KOPT-K1 (cell line): ENCODE results near the gene NR2F2.
"Not testable (repeated sequence)": the region's sequence is repeated elsewhere in the genome, so short reads cannot be mapped to it uniquely, and the experiment has no call there.

Experiments
- H3K27ac ChIP-seq: fragments of 200-600 bp; sonication (generic); 2 replicates; pipeline ENCODE4 v1.5.1; 2016; ENCODE audit warnings: antibody characterized with exemption, mild to moderate bottlenecking, low read depth, low read length; ENCODE audit not compliant: poor library complexity, severe bottlenecking
- H3K36me3 ChIP-seq: fragments of 200-600 bp; sonication (generic); 2 replicates; pipeline ENCODE4 v1.5.1; 2017; ENCODE audit warnings: antibody characterized with exemption, mild to moderate bottlenecking, low read length, moderate library complexity; ENCODE audit not compliant: insufficient read depth
- H3K9me3 ChIP-seq: fragments of 200-600 bp; sonication (generic); 2 replicates; pipeline ENCODE4 v1.5.1; 2017; ENCODE audit warnings: antibody characterized with exemption, low read length, mild to moderate bottlenecking; ENCODE audit not compliant: insufficient read depth, poor library complexity, severe bottlenecking

The NR2F2 gene

DNA sequence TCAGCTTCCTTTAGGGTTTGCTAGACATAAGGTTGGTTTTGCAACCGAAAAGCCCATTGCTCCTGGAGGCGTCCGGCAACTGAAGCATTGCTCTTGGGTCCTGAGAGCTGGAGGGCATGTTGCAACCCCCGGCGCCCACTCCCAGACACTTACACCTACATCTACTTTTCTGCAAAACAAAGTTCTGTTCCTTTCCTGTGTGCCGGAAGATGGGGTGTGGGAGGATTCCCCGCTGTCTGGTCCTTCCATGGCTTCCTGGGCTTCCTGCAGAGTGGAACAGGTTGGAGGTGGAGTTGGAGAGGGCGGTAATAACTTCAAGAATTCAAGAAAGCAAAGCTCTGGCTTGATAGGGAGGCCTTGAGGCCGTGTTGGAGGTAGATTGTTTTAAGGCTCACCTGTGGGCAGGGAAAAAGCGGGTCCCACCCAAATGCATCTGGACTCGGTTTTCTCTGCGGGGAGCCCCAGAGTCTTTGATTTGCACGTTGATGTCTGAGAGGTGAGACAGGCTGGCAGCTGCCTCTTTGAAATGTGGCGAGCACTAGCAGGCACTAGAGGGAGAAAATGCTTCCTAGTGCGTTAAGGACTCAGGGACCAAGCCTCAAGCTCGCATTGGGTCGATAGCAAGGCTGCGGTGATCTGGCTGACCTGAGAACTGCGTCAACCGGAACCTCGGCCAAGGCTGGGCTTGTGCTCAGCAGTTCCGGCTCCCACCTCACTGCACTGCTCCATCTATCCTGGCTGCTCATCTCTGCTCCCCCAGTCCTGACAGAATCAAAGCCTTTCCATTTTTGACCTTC lies 39.5 kb downstream of the NR2F2 start:
- no peak overlapping the region for H3K27ac ChIP-seq
- H3K36me3 ChIP-seq, result no peaks in the 10 kb centered on the region

DNA sequence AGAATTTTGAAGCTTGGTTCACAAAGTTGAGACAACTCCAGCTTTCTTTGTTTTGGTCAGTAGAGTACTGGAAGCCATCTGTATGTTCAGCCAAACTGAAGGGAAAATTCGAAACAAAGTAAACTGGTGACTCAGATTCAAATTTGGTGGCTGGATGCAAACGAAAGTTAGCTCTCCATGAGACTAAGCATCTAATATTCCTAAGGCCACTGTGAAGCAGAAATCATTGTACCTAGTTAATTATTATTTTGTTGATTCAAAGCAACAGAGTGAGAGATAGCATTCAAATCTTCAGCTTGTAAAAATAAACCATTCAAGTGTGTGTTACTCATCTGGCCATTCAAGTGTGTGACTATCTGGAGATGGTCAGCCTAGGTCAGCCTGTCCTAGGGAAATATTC lies 42.1 kb downstream of the NR2F2 start:
- Histone ChIP-seq H3K36me3 (no peaks in the 10 kb centered on the region), H3K27ac (no peak overlapping the region)

More for the DNA sequence above, 39.5 kb downstream of the NR2F2 start:
- H3K9me3 ChIP-seq, result no peaks in the 10 kb centered on the region

DNA sequence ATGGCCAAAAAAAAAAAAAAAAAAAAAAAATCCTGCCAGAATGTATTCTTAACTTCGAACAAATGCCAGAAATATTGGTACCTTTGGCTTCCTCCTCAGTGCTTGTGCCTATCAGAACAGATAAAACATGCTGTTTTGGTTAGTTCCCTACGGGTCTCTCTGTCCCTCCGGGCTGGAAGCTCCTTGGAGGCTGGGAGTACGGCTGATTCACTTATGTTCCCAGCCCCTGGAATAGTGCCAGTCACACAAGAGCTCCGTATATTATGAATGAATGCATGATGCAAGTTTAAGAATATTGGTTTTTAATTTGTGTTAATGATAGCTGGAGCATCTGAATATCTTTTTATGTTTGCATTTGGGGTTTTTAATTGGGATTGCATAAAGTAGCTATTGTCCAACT lies 44.0 kb downstream of the NR2F2 start:
- Histone ChIP-seq H3K36me3 (no peaks in the 10 kb centered on the region), H3K27ac (no peak overlapping the region), H3K9me3 (no peaks in the 10 kb centered on the region)

More for the DNA sequence above, 42.1 kb downstream of the NR2F2 start:
- H3K9me3 ChIP-seq, result no peaks in the 10 kb centered on the region

DNA sequence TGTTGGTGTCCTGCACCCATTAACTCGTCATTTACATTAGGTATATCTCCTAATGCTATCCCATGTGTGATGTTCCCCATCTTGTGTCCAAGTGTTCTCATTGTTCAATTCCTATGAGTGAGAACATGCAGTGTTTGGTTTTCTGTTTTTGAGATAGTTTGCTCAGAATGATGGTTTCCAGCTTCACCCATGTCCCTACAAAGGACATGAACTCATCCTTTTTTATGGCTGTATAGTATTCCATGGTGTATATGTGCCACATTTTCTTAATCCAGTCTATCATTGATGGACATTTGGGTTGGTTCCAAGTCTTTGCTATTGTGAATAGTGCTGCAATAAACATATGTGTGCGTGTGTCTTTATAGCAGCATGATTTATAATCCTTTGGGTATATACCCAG lies 49.1 kb downstream of the NR2F2 start:
- H3K27ac ChIP-seq, H3K36me3 ChIP-seq, H3K9me3 ChIP-seq: not testable (repeated sequence)

DNA sequence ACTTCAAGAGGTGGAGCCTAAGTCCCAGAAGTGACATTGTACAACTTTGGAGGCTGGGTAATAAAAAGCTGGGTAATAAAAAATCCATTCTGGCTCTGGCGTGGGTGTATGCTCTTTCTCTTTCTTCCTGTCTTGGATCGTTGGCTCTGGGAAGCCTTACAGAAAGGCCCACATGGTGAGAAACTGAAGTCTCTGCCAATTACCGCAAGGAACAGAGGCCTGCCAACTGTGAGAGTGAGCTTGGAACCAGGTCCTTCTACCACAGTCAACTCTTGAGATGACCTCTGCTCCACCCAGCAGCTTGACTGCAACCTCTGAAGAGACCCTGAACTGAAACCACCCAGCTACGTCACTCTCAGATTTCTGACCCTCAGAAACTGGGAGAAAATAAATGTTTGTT lies 51.0 kb downstream of the NR2F2 start:
- H3K9me3 ChIP-seq, result no peaks in the 10 kb centered on the region
- no peaks in the 10 kb centered on the region for H3K36me3 ChIP-seq
- no peak overlapping the region for H3K27ac ChIP-seq

DNA sequence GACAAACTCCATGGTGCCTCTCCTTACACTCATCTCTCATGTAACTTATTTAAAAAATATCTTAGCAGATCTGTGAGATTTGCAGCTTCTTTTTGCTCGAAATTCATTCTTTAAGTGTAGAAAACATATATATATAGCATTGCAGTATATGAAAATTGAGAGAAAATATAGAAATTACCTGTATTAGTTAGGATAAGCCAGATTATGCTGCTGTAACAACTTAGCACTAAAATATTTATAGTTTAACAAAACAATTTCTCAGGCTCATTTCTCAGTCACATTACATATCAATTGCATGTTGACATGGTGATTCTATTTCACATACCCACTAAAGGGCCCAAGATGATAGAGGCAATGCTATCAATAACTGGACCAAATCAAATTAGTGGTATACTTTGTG lies 54.7 kb downstream of the NR2F2 start:
- H3K27ac ChIP-seq, result no peak overlapping the region
- H3K9me3 ChIP-seq, result no peaks in the 10 kb centered on the region
- H3K36me3 ChIP-seq, result no peaks in the 10 kb centered on the region

DNA sequence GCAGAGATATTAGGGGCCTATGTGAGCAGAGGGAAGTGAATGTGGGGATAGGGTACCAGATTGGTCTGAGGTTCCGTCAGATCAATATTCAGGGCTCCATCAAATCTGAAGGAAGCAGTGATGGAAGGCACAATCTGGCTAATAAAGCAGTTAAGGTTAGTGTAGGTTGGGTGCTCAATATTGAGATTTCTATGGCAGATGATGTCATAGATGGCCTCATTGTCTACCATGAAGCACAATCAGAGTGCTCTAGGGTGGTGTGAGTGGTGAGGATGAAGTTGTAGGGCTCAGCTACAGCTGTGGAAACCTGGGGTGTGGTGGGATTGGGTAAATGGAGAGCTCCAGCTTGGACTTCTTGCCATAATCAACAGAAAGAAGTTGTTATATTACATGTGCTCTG lies 58.2 kb downstream of the NR2F2 start:
- H3K9me3 ChIP-seq, result no peaks in the 10 kb centered on the region
- no peak overlapping the region for H3K27ac ChIP-seq
- no peaks in the 10 kb centered on the region for H3K36me3 ChIP-seq
